ENCODE measurements around the gene TFDP2. TPM values are rescaled to one million over a fixed set of nuclear protein-coding genes. Genes with fewer than 3 reads are reported as not detected.

TFDP2 gene
- total and polyA plus RNA-seq, 7 donors: 14.3 to 74.8 (median 52.3) TPM

- Histone ChIP-seq H3K4me3 (no peak overlapping the region), H3K27me3 (no peaks in the 10 kb centered on the region), H3K4me1 (no peaks in the 10 kb centered on the region), H3K36me3 (no peaks in the 10 kb centered on the region), H3K27ac (no peak overlapping the region), H3K9me3 (no peaks in the 10 kb centered on the region)
- TF ChIP-seq CTCF (IDR thresholded peaks at IDR 0.05) (peak in 2 of 4 experiments; percentile 15 to 18), EP300 (IDR thresholded peaks at IDR 0.05) (no peak)
- intact Hi-C loops (cut with DNase I): no loop called here
- DNase-seq: no peak
- 96 to 98% methylated on average over 2 of the region's 2 CpGs for WGBS, 2 donors
Observed at GRCh38 chr3:142129516-142130171, 19.7 kb downstream of the TFDP2 start.

GRCh38 chr3:142127941-142128658 lies 21.2 kb downstream of the TFDP2 start:
- H3K4me3 ChIP-seq: no peak overlapping the region
- TF ChIP-seq CTCF (IDR thresholded peaks at IDR 0.05) (no peak), EP300 (IDR thresholded peaks at IDR 0.05) (no peak), POLR2A (IDR thresholded peaks at IDR 0.05) (no peak), POLR2AphosphoS5 (IDR thresholded peaks at IDR 0.05) (no peak)
- no peak for DNase-seq
- WGBS, 2 donors: 86 to 91% methylated on average over 8 of the region's 8 CpGs
- H3K9me3 ChIP-seq: no peaks in the 10 kb centered on the region
- intact Hi-C loops (cut with DNase I): loop anchor here (2.0 kb wide), 1 partner anchor 153 kb away; no protein-coding TSS in a partner anchor
- no peaks in the 10 kb centered on the region for H3K27me3 ChIP-seq
- no peaks in the 10 kb centered on the region for H3K36me3 ChIP-seq
- H3K4me1 ChIP-seq: no peaks in the 10 kb centered on the region
- H3K27ac ChIP-seq: no peak overlapping the region

- intact Hi-C loops (cut with DNase I): no loop called here
- no peak overlapping the region for H3K27ac ChIP-seq
- H3K36me3 ChIP-seq: no peaks in the 10 kb centered on the region
- H3K4me3 ChIP-seq: no peak overlapping the region
- H3K9me3 ChIP-seq: no peaks in the 10 kb centered on the region
- no peaks in the 10 kb centered on the region for H3K27me3 ChIP-seq
- peaks cover 0 to 11% (median 0%) of the 10 kb centered on the region in 4 donors for H3K4me1 ChIP-seq
- 93 to 95% methylated on average over 2 of the region's 2 CpGs for WGBS, 2 donors
- no peak for DNase-seq
- TF ChIP-seq POLR2A (IDR thresholded peaks at IDR 0.05) (no peak), CTCF (IDR thresholded peaks at IDR 0.05) (no peak), POLR2AphosphoS5 (IDR thresholded peaks at IDR 0.05) (no peak), EP300 (IDR thresholded peaks at IDR 0.05) (no peak)
Observed at GRCh38 chr3:142124243-142124642, 25.1 kb downstream of the TFDP2 start.

GRCh38 chr3:142120707-142121106 lies 28.6 kb downstream of the TFDP2 start:
- H3K4me1 ChIP-seq: peaks cover 0 to 11% (median 0%) of the 10 kb centered on the region in 4 donors
- DNase-seq: no peak
- no peaks in the 10 kb centered on the region for H3K9me3 ChIP-seq
- 44 to 48% methylated on average over 3 of the region's 3 CpGs for WGBS, 2 donors
- intact Hi-C loops (cut with DNase I): no loop called here
- no peak overlapping the region for H3K27ac ChIP-seq
- TF ChIP-seq POLR2AphosphoS5 (IDR thresholded peaks at IDR 0.05) (no peak), EP300 (IDR thresholded peaks at IDR 0.05) (no peak), POLR2A (IDR thresholded peaks at IDR 0.05) (no peak), CTCF (IDR thresholded peaks at IDR 0.05) (no peak)
- H3K36me3 ChIP-seq: no peaks in the 10 kb centered on the region
- H3K4me3 ChIP-seq: no peak overlapping the region
- no peaks in the 10 kb centered on the region for H3K27me3 ChIP-seq
